ENCODE measurements around the gene RETREG3. TPM values are rescaled to one million over a fixed set of nuclear protein-coding genes. Genes with fewer than 3 reads are reported as not detected.

Gene RETREG3
- total and polyA plus RNA-seq, 2 experiments from 2014 or later = 8.0 to 38.2 TPM

DNA sequence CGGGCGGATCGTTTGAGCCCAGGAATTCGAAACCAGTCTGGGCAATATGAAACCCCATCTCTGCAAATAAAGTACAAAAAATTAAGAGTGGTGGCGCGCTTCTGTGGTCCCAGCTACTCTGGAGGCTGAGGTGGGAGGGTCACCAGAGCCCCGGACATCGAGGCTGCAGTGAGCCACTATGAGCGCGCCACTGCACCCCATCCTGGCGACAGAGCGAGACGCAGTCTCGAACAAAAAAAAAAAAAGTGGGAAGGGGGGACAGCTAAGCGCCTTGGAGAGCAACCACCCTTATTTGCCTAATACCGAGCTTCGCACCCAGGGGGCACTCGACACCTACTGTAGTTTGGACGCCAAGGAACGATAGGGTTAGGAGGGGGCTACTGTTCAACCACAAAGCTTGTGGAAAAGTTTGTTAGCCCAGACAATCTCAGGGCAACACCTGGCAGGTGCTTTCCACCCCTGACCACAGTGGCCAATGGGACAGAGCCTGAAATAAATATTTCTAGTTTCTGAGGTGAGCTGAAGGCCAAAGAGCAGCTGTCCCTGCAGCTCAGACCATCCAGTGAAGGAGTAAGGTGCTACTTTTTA lies 30.8 kb downstream of the RETREG3 start (continued):
- TF ChIP-seq, protein P1, sequence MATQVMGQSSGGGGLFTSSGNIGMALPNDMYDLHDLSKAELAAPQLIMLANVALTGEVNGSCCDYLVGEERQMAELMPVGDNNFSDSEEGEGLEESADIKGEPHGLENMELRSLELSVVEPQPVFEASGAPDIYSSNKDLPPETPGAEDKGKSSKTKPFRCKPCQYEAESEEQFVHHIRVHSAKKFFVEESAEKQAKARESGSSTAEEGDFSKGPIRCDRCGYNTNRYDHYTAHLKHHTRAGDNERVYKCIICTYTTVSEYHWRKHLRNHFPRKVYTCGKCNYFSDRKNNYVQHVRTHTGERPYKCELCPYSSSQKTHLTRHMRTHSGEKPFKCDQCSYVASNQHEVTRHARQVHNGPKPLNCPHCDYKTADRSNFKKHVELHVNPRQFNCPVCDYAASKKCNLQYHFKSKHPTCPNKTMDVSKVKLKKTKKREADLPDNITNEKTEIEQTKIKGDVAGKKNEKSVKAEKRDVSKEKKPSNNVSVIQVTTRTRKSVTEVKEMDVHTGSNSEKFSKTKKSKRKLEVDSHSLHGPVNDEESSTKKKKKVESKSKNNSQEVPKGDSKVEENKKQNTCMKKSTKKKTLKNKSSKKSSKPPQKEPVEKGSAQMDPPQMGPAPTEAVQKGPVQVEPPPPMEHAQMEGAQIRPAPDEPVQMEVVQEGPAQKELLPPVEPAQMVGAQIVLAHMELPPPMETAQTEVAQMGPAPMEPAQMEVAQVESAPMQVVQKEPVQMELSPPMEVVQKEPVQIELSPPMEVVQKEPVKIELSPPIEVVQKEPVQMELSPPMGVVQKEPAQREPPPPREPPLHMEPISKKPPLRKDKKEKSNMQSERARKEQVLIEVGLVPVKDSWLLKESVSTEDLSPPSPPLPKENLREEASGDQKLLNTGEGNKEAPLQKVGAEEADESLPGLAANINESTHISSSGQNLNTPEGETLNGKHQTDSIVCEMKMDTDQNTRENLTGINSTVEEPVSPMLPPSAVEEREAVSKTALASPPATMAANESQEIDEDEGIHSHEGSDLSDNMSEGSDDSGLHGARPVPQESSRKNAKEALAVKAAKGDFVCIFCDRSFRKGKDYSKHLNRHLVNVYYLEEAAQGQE (IDR thresholded peaks at IDR 0.05; ENCODE audit: unreplicated experiment) = no peak
- 0 out of 2 replicates have a peak, but pooled peaks have one; percentile 37 for TF ChIP-seq CREB1 (CRISPR knock-in tag; IDR thresholded peaks at IDR 0.05; ENCODE audit: low read depth)
- no peak for TF ChIP-seq ZNF331 (CRISPR knock-in tag; IDR thresholded peaks at IDR 0.05; ENCODE audit: low read depth)
- TF ChIP-seq, protein P2, sequence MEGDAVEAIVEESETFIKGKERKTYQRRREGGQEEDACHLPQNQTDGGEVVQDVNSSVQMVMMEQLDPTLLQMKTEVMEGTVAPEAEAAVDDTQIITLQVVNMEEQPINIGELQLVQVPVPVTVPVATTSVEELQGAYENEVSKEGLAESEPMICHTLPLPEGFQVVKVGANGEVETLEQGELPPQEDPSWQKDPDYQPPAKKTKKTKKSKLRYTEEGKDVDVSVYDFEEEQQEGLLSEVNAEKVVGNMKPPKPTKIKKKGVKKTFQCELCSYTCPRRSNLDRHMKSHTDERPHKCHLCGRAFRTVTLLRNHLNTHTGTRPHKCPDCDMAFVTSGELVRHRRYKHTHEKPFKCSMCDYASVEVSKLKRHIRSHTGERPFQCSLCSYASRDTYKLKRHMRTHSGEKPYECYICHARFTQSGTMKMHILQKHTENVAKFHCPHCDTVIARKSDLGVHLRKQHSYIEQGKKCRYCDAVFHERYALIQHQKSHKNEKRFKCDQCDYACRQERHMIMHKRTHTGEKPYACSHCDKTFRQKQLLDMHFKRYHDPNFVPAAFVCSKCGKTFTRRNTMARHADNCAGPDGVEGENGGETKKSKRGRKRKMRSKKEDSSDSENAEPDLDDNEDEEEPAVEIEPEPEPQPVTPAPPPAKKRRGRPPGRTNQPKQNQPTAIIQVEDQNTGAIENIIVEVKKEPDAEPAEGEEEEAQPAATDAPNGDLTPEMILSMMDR (conservative IDR thresholded peaks at IDR 0.05; ENCODE audit: low read depth in 2 of 2) = peak; percentile 73 to 85

DNA sequence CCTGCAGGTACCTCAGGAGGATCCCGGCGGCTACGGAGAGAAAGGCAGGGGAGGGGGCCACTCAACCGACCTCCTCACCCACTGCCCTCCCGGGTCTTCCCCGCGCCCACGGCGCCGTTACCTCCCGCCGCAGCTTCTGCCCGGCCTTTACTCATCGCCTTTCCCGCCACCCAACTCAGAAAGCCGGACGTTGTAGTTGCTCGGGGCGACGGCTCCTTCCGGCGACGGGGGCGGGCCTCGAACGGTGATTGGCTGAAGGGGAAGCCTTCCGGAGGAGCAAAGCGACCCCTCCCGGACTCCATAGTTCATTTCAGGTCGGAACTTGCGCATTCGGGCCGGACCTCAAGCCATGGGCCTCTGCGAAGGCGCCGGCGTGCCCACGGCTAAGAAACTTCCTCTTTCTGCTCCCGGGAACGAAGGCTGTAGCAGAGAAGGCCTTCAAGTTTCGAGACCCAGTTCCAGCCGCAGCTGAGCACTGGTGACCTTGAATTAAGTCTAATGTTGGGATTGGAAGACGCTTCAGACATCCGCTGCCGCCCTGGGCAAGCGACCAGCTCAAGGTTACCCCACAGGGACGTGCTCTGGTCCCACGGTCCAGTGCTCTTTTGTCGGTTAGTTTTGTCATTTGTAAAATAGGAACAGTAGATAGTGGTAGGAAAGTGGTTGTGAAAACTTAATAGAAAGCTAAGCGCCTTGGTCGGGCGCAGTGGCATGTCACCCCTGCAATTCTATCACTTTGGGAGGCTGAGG lies 31.5 kb downstream of the RETREG3 start, which contains the start of gene PSMC3IP:
PSMC3IP (minus strand) TSS at position 198 of the 750 bp plus-strand sequence; CDS start at position 155, 43 bp downstream.
- H3K27me3 Mint-ChIP-seq (ENCODE audit: insufficient read depth, low read depth, poor library complexity) = peaks cover 14% of the 10 kb centered on the region
- peak within 1 kb of the TSS; percentile 86 for H3K4me3 ChIP-seq
- TF ChIP-seq POLR2AphosphoS5 (IDR thresholded peaks at IDR 0.05; ENCODE audit: low read depth) (peak; percentile 89), ZNF331 (CRISPR knock-in tag; IDR thresholded peaks at IDR 0.05; ENCODE audit: low read depth) (no peak), NANOG (IDR thresholded peaks at IDR 0.05; ENCODE audit: borderline replicate concordance) (no peak), CREB1 (CRISPR knock-in tag; IDR thresholded peaks at IDR 0.05; ENCODE audit: low read depth) (peak; percentile 67)
- TF ChIP-seq, protein P2 (conservative IDR thresholded peaks at IDR 0.05; ENCODE audit: low read depth in 2 of 2) = peak; percentile 16 to 52; a peak in 3 of 4 replicates
- TF ChIP-seq, protein P3, sequence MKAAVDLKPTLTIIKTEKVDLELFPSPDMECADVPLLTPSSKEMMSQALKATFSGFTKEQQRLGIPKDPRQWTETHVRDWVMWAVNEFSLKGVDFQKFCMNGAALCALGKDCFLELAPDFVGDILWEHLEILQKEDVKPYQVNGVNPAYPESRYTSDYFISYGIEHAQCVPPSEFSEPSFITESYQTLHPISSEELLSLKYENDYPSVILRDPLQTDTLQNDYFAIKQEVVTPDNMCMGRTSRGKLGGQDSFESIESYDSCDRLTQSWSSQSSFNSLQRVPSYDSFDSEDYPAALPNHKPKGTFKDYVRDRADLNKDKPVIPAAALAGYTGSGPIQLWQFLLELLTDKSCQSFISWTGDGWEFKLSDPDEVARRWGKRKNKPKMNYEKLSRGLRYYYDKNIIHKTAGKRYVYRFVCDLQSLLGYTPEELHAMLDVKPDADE (IDR thresholded peaks at IDR 0.05) = peak; percentile 61
- H3K4me1 Mint-ChIP-seq = peaks cover 21% of the 10 kb centered on the region
- peak within 1 kb of the TSS; percentile 79 for H3K27ac ChIP-seq (ENCODE audit: low read depth)
- peaks cover 8% of the 10 kb centered on the region for H3K4me1 ChIP-seq (ENCODE audit: insufficient read depth)
- ATAC-seq = peak; percentile 86
- H3K9me2 ChIP-seq (ENCODE audit: insufficient read depth) = no peaks in the 10 kb centered on the region
- peak within 1 kb of the TSS; percentile 80; the same call in 1 of the 2 replicates for H2AFZ ChIP-seq
- H3K36me3 Mint-ChIP-seq (ENCODE audit: low read depth) = peaks cover 55% of the 10 kb centered on the region
- H3K27ac Mint-ChIP-seq = peak within 1 kb of the TSS; percentile 93
- H3K4me2 ChIP-seq = peak within 1 kb of the TSS; percentile 85
- peaks cover 19% of the 10 kb centered on the region for H3K79me2 ChIP-seq (replicated peaks; ENCODE audit: insufficient read depth)
- H3K36me3 ChIP-seq (ENCODE audit: insufficient read depth) = peaks cover 25% of the 10 kb centered on the region
- H4K20me1 ChIP-seq (replicated peaks; ENCODE audit: insufficient read depth) = peaks cover 10% of the 10 kb centered on the region; the same call in 1 of the 2 replicates
- H3K27me3 ChIP-seq (ENCODE audit: insufficient read depth) = no peaks in the 10 kb centered on the region
- no peaks in the 10 kb centered on the region for H3K9me3 Mint-ChIP-seq
- peak; percentile 99 for DNase-seq (ENCODE audit: low spot score)
- H3F3A ChIP-seq (replicated peaks; ENCODE audit: low read depth) = peaks cover 40% of the 10 kb centered on the region
- H3K4me3 Mint-ChIP-seq = peak within 1 kb of the TSS; percentile 93
